HG02943 (cell line): ENCODE measurements around the gene ZNF778.

Source experiments
- ATAC-seq: cut with Tn5 transposase; IDR thresholded peaks from one replicate; pipeline ENCODE4 v1.9.1; 2021; ENCODE audit warnings: mild to moderate bottlenecking, low read depth, moderate library complexity; ENCODE audit not compliant: unreplicated experiment

The ZNF778 gene

GRCh38 chr16:89273741-89274472 lies 56.4 kb downstream of the ZNF778 start:
- ATAC-seq = no peak

- ATAC-seq = no peak
These were observed 57.2 kb downstream of the ZNF778 start for GRCh38 chr16:89274561-89275283.

- ATAC-seq = no peak
These were observed 57.7 kb downstream of the ZNF778 start for GRCh38 chr16:89275284-89275584.

- ATAC-seq = no peak
These were observed 58.6 kb downstream of the ZNF778 start for GRCh38 chr16:89275837-89276720.

- no peak for ATAC-seq
These were observed 59.5 kb downstream of the ZNF778 start for GRCh38 chr16:89277049-89277448.

- no peak for ATAC-seq
These were observed 60.3 kb downstream of the ZNF778 start for GRCh38 chr16:89277641-89278341.

- ATAC-seq = no peak
These were observed 61.1 kb downstream of the ZNF778 start for GRCh38 chr16:89278441-89279240.

- ATAC-seq = no peak
These were observed 62.4 kb downstream of the ZNF778 start for GRCh38 chr16:89279666-89280481.

- no peak for ATAC-seq
These were observed 63.2 kb downstream of the ZNF778 start for GRCh38 chr16:89280546-89281188.

GRCh38 chr16:89281189-89281577 lies 63.7 kb downstream of the ZNF778 start:
- ATAC-seq = no peak

GRCh38 chr16:89281829-89282228 lies 64.3 kb downstream of the ZNF778 start:
- ATAC-seq = no peak

- ATAC-seq = no peak
These were observed 65.0 kb downstream of the ZNF778 start for GRCh38 chr16:89282523-89282922.

- ATAC-seq = no peak
These were observed 65.9 kb downstream of the ZNF778 start for GRCh38 chr16:89283449-89283848.

GRCh38 chr16:89285381-89285780 lies 67.9 kb downstream of the ZNF778 start:
- no peak for ATAC-seq

- no peak for ATAC-seq
These were observed 68.6 kb downstream of the ZNF778 start for GRCh38 chr16:89286096-89286495.
